Liver (tissue), 9 donors: ENCODE data around the gene JAKMIP1. TPM values are rescaled to one million over a fixed set of nuclear protein-coding genes. Genes with fewer than 3 reads are reported as not detected.

Experiments
- DNase-seq: peaks from one replicate; pipeline ENCODE4 v3.0.0-alpha.2; 2017; ENCODE audit warnings: low spot score
- H3K27ac ChIP-seq, 2 donors: one replicate each; pipeline ENCODE4 v1.7.0; 2013; ENCODE audit warnings: inconsistent platforms in 2 of 2, low read length in 2 of 2, control low read depth in 1 of 2, low read depth in 1 of 2, mild to moderate bottlenecking in 1 of 2
- H3K27me3 ChIP-seq, 4 donors: one replicate each; pipeline versions ENCODE4 v1.6.1 to v1.7.0; 2013; ENCODE audit warnings: low read length in 3 of 4, inconsistent platforms in 1 of 4, mild to moderate bottlenecking in 1 of 4, moderate library complexity in 1 of 4; ENCODE audit not compliant: control insufficient read depth in 4 of 4, insufficient read depth in 4 of 4
- H3K36me3 ChIP-seq, 4 donors: one replicate each; pipeline versions ENCODE4 v1.6.1 to v1.7.0; 2013; ENCODE audit warnings: low read length in 3 of 4, mild to moderate bottlenecking in 3 of 4, low read depth in 1 of 4, moderate library complexity in 1 of 4; ENCODE audit not compliant: control insufficient read depth in 4 of 4, insufficient read depth in 3 of 4
- H3K4me1 ChIP-seq, 4 donors: one replicate each; pipeline versions ENCODE4 v1.6.1 to v1.7.0; 2013; ENCODE audit warnings: low read length in 3 of 4, mild to moderate bottlenecking in 3 of 4, moderate library complexity in 1 of 4; ENCODE audit not compliant: control insufficient read depth in 4 of 4, insufficient read depth in 4 of 4
- H3K4me3 ChIP-seq, 3 donors: one replicate each; pipeline versions ENCODE4 v1.6.1 to v1.7.0; 2013; ENCODE audit warnings: low read length in 3 of 3, control low read depth in 1 of 3, low read depth in 1 of 3, mild to moderate bottlenecking in 1 of 3
- H3K9ac ChIP-seq, 2 donors: one replicate each; pipeline ENCODE4 v1.7.0; 2013; ENCODE audit warnings: low read length in 2 of 2, mild to moderate bottlenecking in 2 of 2, moderate library complexity in 2 of 2, control low read depth in 1 of 2, low read depth in 1 of 2
- H3K9me3 ChIP-seq, 4 donors: one replicate each; pipeline versions ENCODE4 v1.6.1 to v1.7.0; 2013; ENCODE audit warnings: low read length in 3 of 4; ENCODE audit not compliant: control insufficient read depth in 4 of 4
- ATF3 ChIP-seq: IDR thresholded peaks from 2 replicates; pipeline ENCODE4 v1.6.1; 2016; ENCODE audit warnings: antibody characterized with exemption
- CTCF ChIP-seq: fragments of 150-350 bp; IDR thresholded peaks from 2 replicates; pipeline ENCODE4 v1.5.1; 2017; ENCODE audit warnings: improper control_type of control experiment, low read depth, low read length; ENCODE audit not compliant: missing input control
- EGR1 ChIP-seq, 2 donors: IDR thresholded peaks; 2 replicates each; pipeline ENCODE4 v1.6.1; 2016 to 2018; ENCODE audit warnings: antibody characterized with exemption in 2 of 2, low read depth in 2 of 2
- FOXA1 ChIP-seq: IDR thresholded peaks from 2 replicates; pipeline ENCODE4 v1.6.1; 2016; ENCODE audit warnings: antibody characterized with exemption
- FOXA2 ChIP-seq: IDR thresholded peaks from 2 replicates; pipeline ENCODE4 v1.6.1; 2016; ENCODE audit warnings: antibody characterized with exemption
- GABPA ChIP-seq, 2 donors: IDR thresholded peaks in 1 of 2; conservative IDR thresholded peaks in 1 of 2; 2 replicates each; pipeline ENCODE4 v1.6.1; 2016; ENCODE audit warnings: antibody characterized with exemption in 2 of 2, mild to moderate bottlenecking in 1 of 2, moderate library complexity in 1 of 2
- HNF4A ChIP-seq, 2 donors: conservative IDR thresholded peaks; 2 replicates each; pipeline ENCODE4 v1.6.1; 2016; ENCODE audit warnings: antibody characterized with exemption in 2 of 2, mild to moderate bottlenecking in 2 of 2
- HNF4G ChIP-seq: IDR thresholded peaks from 2 replicates; pipeline ENCODE4 v1.6.1; 2016; ENCODE audit warnings: antibody characterized with exemption
- JUND ChIP-seq, 2 donors: IDR thresholded peaks; 2 replicates each; pipeline ENCODE4 v1.6.1; 2016; ENCODE audit warnings: antibody characterized with exemption in 2 of 2
- MAX ChIP-seq: IDR thresholded peaks from 2 replicates; pipeline ENCODE4 v1.6.1; 2016; ENCODE audit warnings: antibody characterized with exemption
- NR2F2 ChIP-seq: IDR thresholded peaks from 2 replicates; pipeline ENCODE4 v1.6.1; 2016; ENCODE audit warnings: antibody characterized with exemption
- RAD21 ChIP-seq, 2 donors: IDR thresholded peaks; 2 replicates each; pipeline ENCODE4 v1.6.1; 2016; ENCODE audit warnings: antibody characterized with exemption in 2 of 2, mild to moderate bottlenecking in 2 of 2
- REST ChIP-seq: IDR thresholded peaks from 2 replicates; pipeline ENCODE4 v1.6.1; 2016; ENCODE audit warnings: antibody characterized with exemption, mild to moderate bottlenecking
- RXRA ChIP-seq, 2 donors: IDR thresholded peaks; 2 replicates each; pipeline ENCODE4 v1.6.1; 2017 to 2018; ENCODE audit warnings: antibody characterized with exemption in 2 of 2, mild to moderate bottlenecking in 1 of 2
- SP1 ChIP-seq: IDR thresholded peaks from 2 replicates; pipeline ENCODE4 v1.6.1; 2018; ENCODE audit warnings: antibody characterized with exemption, mild to moderate bottlenecking
- YY1 ChIP-seq: IDR thresholded peaks from 2 replicates; pipeline ENCODE4 v1.6.1; 2016; ENCODE audit warnings: antibody characterized with exemption, mild to moderate bottlenecking
- ZBTB33 ChIP-seq: IDR thresholded peaks from 2 replicates; pipeline ENCODE4 v1.6.1; 2016; ENCODE audit warnings: antibody characterized with exemption
- WGBS: extraction: QIAGEN DNeasy Blood & Tissue Kit; methylation state at CpG from one replicate; pipeline ENCODE4 v1.1.7; 2013; 5-methylcytosine and 5-hydroxymethylcytosine counted together
- polyA plus RNA-seq, 2 donors: library from polyadenylated mRNA; stranded (reverse) in 1 of 2; unstranded in 1 of 2; fragments of 200-250 nt in 1 of 2; fragments of >200 nt in 1 of 2; fragmentation: Nextera tagmentation in 1 of 2; extraction: Ambion mirVana in 1 of 2; gene quantifications; one replicate each; pipeline versions ENCODE4 v1.2.1 to v1.2.3, GENCODE V29; 2013 to 2015
- total RNA-seq, 2 donors: library from RNA; depleted of rRNA; stranded (reverse); fragments of >200 nt; gene quantifications; one replicate each; pipeline ENCODE4 v1.2.3, GENCODE V29; 2014
- donor health status: healthy.
- donor health status: healthy.
- donor health status: healthy.
- donor health status: healthy.
- donor health status: healthy.

The JAKMIP1 gene
- total and polyA plus RNA-seq, 4 donors: 0.08 to 0.50 TPM; not detected in 2

GRCh38 chr4:6197433-6198174, 2.7 kb downstream of the JAKMIP1 start:
- Histone ChIP-seq H3K36me3 (no peaks in the 10 kb centered on the region), H3K27me3 (peaks cover 5 to 24% (median 14%) of the 10 kb centered on the region in 4 donors), H3K9me3 (peaks cover 0 to 4% (median 3%) of the 10 kb centered on the region in 4 donors), H3K27ac (no peak overlapping the region), H3K4me3 (no peak overlapping the region), H3K9ac (no peak overlapping the region), H3K4me1 (peaks cover 3 to 13% (median 7%) of the 10 kb centered on the region in 4 donors)
- TF ChIP-seq RXRA (IDR thresholded peaks at IDR 0.05) (no peak), CTCF (no peak), FOXA2 (no peak), ZBTB33 (no peak), JUND (IDR thresholded peaks at IDR 0.05) (no peak), EGR1 (IDR thresholded peaks at IDR 0.05; ENCODE audit: low read depth in 2 of 2) (no peak), RAD21 (IDR thresholded peaks at IDR 0.05) (no peak), MAX (no peak), REST (no peak), SP1 (no peak), HNF4G (no peak), YY1 (no peak), FOXA1 (no peak), GABPA (IDR thresholded peaks at IDR 0.05 in 1 of 2, conservative IDR thresholded peaks at IDR 0.05 in 1 of 2) (no peak), ATF3 (no peak), NR2F2 (no peak), HNF4A (conservative IDR thresholded peaks at IDR 0.05) (no peak)
- 61% methylated on average over 9 of the region's 9 CpGs for WGBS
- no peak for DNase-seq
